Astrocyte (in vitro differentiated cells and primary cell): ENCODE measurements around the gene CHMP1B. TPM values are rescaled to one million over a fixed set of nuclear protein-coding genes. Genes with fewer than 3 reads are reported as not detected.

ENCODE experiments used
- DNase-seq: peaks from one replicate; pipeline ENCODE4 v3.0.0-alpha.2; 2010; ENCODE audit warnings: low read depth
- FAIRE-seq: peaks from 2 replicates; lab custom pipeline; 2011; peaks lifted over from hg19 to GRCh38; lab: Jason Lieb, UNC
- H2AFZ ChIP-seq: 2 replicates; pipeline ENCODE4 v1.6.0; 2012; ENCODE audit warnings: low read depth, low read length, inconsistent platforms
- H3K27ac ChIP-seq: 2 replicates; pipeline ENCODE4 v1.5.1; 2011; ENCODE audit warnings: low read depth, low read length, inconsistent platforms
- H3K27me3 ChIP-seq: 2 replicates; pipeline ENCODE4 v1.6.0; 2011; ENCODE audit warnings: low read length, inconsistent platforms; ENCODE audit not compliant: insufficient read depth
- H3K36me3 ChIP-seq: 2 replicates; pipeline ENCODE4 v1.5.1; 2011; ENCODE audit warnings: low read length, inconsistent platforms; ENCODE audit not compliant: insufficient read depth
- H3K4me1 ChIP-seq: 2 replicates; pipeline ENCODE4 v1.5.1; 2011; ENCODE audit warnings: low read length, inconsistent platforms; ENCODE audit not compliant: insufficient read depth
- H3K4me2 ChIP-seq: 2 replicates; pipeline ENCODE4 v1.6.0; 2012; ENCODE audit warnings: low read length, inconsistent platforms
- H3K4me3 ChIP-seq: 2 replicates; pipeline ENCODE4 v1.5.1; 2011; ENCODE audit warnings: low read depth, mild to moderate bottlenecking, low read length, inconsistent platforms; ENCODE audit not compliant: insufficient read depth
- H3K79me2 ChIP-seq: 2 replicates; pipeline ENCODE4 v1.6.0; 2012; ENCODE audit warnings: mild to moderate bottlenecking, low read length, inconsistent platforms; ENCODE audit not compliant: insufficient read depth
- H3K9ac ChIP-seq: 2 replicates; pipeline ENCODE4 v1.6.0; 2012; ENCODE audit warnings: mild to moderate bottlenecking, low read length, inconsistent platforms
- H3K9me3 ChIP-seq: 2 replicates; pipeline ENCODE4 v1.5.1; 2012; ENCODE audit warnings: low read depth, mild to moderate bottlenecking, low read length, inconsistent platforms; ENCODE audit not compliant: insufficient read depth
- H4K20me1 ChIP-seq: 2 replicates; pipeline ENCODE4 v1.6.0; 2012; ENCODE audit warnings: low read length, inconsistent platforms; ENCODE audit not compliant: insufficient read depth
- H3K27ac Mint-ChIP-seq: one replicate; pipeline ENCODE4 v1.8.0; 2021; ENCODE audit warnings: mild to moderate bottlenecking, mixed read lengths; ENCODE audit not compliant: unreplicated experiment
- H3K27me3 Mint-ChIP-seq: one replicate; pipeline ENCODE4 v1.8.0; 2021; ENCODE audit warnings: low read depth, mixed read lengths; ENCODE audit not compliant: unreplicated experiment
- H3K36me3 Mint-ChIP-seq: one replicate; pipeline ENCODE4 v1.8.0; 2021; ENCODE audit warnings: low read depth, mixed read lengths; ENCODE audit not compliant: unreplicated experiment
- H3K4me1 Mint-ChIP-seq: one replicate; pipeline ENCODE4 v1.8.0; 2021; ENCODE audit warnings: low read depth, mixed read lengths; ENCODE audit not compliant: unreplicated experiment
- H3K4me3 Mint-ChIP-seq: one replicate; pipeline ENCODE4 v1.8.0; 2021; ENCODE audit warnings: mild to moderate bottlenecking, moderate library complexity, mixed read lengths; ENCODE audit not compliant: unreplicated experiment
- H3K9me3 Mint-ChIP-seq: one replicate; pipeline ENCODE4 v1.8.0; 2021; ENCODE audit warnings: mild to moderate bottlenecking, mixed read lengths; ENCODE audit not compliant: unreplicated experiment
- EZH2 ChIP-seq: IDR thresholded peaks from 2 replicates; pipeline ENCODE4 v1.6.1; 2012; ENCODE audit warnings: mild to moderate bottlenecking, low read length, inconsistent platforms; ENCODE audit not compliant: insufficient read depth
- total RNA-seq: library from RNA; stranded (reverse); gene quantifications from 2 replicates; pipeline ENCODE4 v1.2.1, GENCODE V29; 2021
- TF ChIP-seq, protein P1 (sequence below): IDR thresholded peaks from 2 replicates; pipeline ENCODE4 v1.5.1; 2011; ENCODE audit warnings: low read depth, mild to moderate bottlenecking, inconsistent platforms, low read length, moderate library complexity; ENCODE audit not compliant: insufficient read depth

CHMP1B gene
- total RNA-seq, 1 donor from 2014 or later = 49.7 TPM

DNA sequence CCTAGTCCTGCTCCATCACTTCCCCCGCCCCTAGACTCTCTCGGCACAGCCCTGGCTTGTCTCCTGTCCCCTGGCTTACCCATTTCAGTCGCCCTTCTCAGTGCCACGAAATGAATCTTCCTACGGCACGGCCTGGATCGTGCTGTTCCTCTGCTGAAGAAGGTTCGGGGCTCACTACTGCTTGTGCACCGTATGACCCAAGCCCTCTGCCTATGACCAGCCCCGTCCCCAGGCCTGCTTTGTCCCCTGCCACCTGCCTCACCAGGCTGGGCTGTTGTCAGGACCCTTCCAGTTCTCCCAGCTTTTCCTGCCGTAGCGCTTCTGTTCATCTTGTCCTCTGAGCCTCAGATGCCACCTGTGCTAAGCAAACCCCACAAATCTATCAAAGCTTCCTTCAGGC lies 13.9 kb downstream of the CHMP1B start:
- H3K4me2 ChIP-seq = no peak overlapping the region
- no peak overlapping the region for H3K4me3 Mint-ChIP-seq
- FAIRE-seq (no peak), DNase-seq (no peak)
- TF ChIP-seq, protein P1, sequence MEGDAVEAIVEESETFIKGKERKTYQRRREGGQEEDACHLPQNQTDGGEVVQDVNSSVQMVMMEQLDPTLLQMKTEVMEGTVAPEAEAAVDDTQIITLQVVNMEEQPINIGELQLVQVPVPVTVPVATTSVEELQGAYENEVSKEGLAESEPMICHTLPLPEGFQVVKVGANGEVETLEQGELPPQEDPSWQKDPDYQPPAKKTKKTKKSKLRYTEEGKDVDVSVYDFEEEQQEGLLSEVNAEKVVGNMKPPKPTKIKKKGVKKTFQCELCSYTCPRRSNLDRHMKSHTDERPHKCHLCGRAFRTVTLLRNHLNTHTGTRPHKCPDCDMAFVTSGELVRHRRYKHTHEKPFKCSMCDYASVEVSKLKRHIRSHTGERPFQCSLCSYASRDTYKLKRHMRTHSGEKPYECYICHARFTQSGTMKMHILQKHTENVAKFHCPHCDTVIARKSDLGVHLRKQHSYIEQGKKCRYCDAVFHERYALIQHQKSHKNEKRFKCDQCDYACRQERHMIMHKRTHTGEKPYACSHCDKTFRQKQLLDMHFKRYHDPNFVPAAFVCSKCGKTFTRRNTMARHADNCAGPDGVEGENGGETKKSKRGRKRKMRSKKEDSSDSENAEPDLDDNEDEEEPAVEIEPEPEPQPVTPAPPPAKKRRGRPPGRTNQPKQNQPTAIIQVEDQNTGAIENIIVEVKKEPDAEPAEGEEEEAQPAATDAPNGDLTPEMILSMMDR = no peak
- TF ChIP-seq EZH2 = no peak
- no peaks in the 10 kb centered on the region for H3K27me3 ChIP-seq
- H3K9ac ChIP-seq = no peak overlapping the region
- H3K4me1 ChIP-seq = peaks cover 2% of the 10 kb centered on the region
- H3K36me3 ChIP-seq = no peaks in the 10 kb centered on the region
- no peaks in the 10 kb centered on the region for H3K79me2 ChIP-seq
- H3K9me3 ChIP-seq = no peaks in the 10 kb centered on the region
- no peaks in the 10 kb centered on the region for H4K20me1 ChIP-seq
- H3K4me1 Mint-ChIP-seq = peaks cover 10% of the 10 kb centered on the region
- H3K27me3 Mint-ChIP-seq = peaks cover 6% of the 10 kb centered on the region
- H3K4me3 ChIP-seq = no peak overlapping the region
- H3K27ac Mint-ChIP-seq = no peak overlapping the region
- no peaks in the 10 kb centered on the region for H3K9me3 Mint-ChIP-seq
- H3K36me3 Mint-ChIP-seq = no peaks in the 10 kb centered on the region
- H2AFZ ChIP-seq = no peak overlapping the region
- no peak overlapping the region for H3K27ac ChIP-seq

DNA sequence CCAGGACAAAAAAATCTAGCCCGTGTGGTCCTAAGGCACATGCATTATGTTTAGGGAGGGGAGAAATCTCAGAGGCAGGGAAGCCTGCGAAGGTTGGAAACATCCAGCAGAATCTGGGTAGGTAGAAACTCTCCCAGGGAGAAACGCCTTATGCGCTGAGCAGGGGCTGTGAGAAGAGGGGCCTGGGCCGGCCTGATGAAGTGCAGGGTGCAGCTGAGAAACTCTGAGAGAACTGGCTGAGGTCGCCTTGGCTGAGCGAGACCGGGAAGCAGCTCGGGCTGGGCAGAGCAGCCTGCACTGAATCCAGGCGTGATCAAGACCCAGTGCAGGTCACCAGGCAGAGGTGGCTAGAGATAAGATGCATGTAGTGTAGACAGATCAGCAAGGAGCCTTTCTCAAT lies 15.1 kb downstream of the CHMP1B start:
- Histone ChIP-seq H2AFZ (no peak overlapping the region), H3K4me3 (no peak overlapping the region), H3K27me3 (no peaks in the 10 kb centered on the region), H3K9me3 (no peaks in the 10 kb centered on the region), H3K9ac (no peak overlapping the region), H3K4me2 (no peak overlapping the region), H4K20me1 (no peaks in the 10 kb centered on the region), H3K79me2 (no peaks in the 10 kb centered on the region), H3K27ac (no peak overlapping the region), H3K4me1 (no peaks in the 10 kb centered on the region), H3K36me3 (no peaks in the 10 kb centered on the region)
- peaks cover 6% of the 10 kb centered on the region for H3K27me3 Mint-ChIP-seq
- H3K4me1 Mint-ChIP-seq = peaks cover 4% of the 10 kb centered on the region
- H3K4me3 Mint-ChIP-seq = no peak overlapping the region
- H3K36me3 Mint-ChIP-seq = no peaks in the 10 kb centered on the region
- TF ChIP-seq, protein P1 = no peak
- TF ChIP-seq EZH2 = no peak
- H3K9me3 Mint-ChIP-seq = no peaks in the 10 kb centered on the region
- no peak for DNase-seq
- no peak overlapping the region for H3K27ac Mint-ChIP-seq
- FAIRE-seq = no peak

DNA sequence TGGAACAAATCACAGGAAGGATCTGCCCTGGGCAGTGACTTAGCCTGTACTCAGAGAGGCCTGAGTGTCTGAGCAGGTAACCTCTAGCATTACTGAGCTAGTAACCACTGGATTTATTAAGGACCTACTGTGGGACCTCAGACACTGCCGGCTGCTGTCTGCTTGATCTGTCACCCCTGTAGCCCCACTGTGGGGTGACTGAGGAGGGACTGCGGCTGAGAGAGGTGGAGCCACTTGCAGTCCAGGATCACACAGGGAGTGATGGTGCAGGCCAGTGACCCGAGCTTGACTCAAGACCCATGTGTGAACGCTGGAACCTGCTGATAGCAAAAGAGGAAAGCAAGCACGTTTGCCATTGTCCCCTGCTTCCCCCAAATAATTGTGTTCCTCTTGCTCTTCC lies 15.6 kb downstream of the CHMP1B start:
- Histone ChIP-seq H3K9me3 (no peaks in the 10 kb centered on the region), H3K27ac (no peak overlapping the region), H3K4me1 (no peaks in the 10 kb centered on the region), H3K36me3 (no peaks in the 10 kb centered on the region), H3K79me2 (no peaks in the 10 kb centered on the region), H3K4me3 (no peak overlapping the region), H2AFZ (no peak overlapping the region), H3K27me3 (no peaks in the 10 kb centered on the region), H3K4me2 (no peak overlapping the region), H3K9ac (no peak overlapping the region), H4K20me1 (no peaks in the 10 kb centered on the region)
- Mint-ChIP-seq H3K27me3 (peaks cover 6% of the 10 kb centered on the region), H3K9me3 (no peaks in the 10 kb centered on the region), H3K4me3 (no peak overlapping the region), H3K36me3 (no peaks in the 10 kb centered on the region), H3K27ac (no peak overlapping the region), H3K4me1 (peaks cover 2% of the 10 kb centered on the region)
- no peak for TF ChIP-seq EZH2
- TF ChIP-seq, protein P1 = no peak
- FAIRE-seq (no peak), DNase-seq (no peak)
